DMS153 treated with DMSO at 0.1 percent for 48 hours (cell line): Measurements from ENCODE around the gene PRKRA.
"Not testable (repeated sequence)": the region's sequence is repeated elsewhere in the genome, so short reads cannot be mapped to it uniquely, and the experiment has no call there.

ENCODE experiments used
- DNase-seq: peaks from one replicate; lab custom pipeline; 2025; ENCODE audit not compliant: unreplicated experiment; lab: John Stamatoyannopoulos, UW

The PRKRA gene

DNA sequence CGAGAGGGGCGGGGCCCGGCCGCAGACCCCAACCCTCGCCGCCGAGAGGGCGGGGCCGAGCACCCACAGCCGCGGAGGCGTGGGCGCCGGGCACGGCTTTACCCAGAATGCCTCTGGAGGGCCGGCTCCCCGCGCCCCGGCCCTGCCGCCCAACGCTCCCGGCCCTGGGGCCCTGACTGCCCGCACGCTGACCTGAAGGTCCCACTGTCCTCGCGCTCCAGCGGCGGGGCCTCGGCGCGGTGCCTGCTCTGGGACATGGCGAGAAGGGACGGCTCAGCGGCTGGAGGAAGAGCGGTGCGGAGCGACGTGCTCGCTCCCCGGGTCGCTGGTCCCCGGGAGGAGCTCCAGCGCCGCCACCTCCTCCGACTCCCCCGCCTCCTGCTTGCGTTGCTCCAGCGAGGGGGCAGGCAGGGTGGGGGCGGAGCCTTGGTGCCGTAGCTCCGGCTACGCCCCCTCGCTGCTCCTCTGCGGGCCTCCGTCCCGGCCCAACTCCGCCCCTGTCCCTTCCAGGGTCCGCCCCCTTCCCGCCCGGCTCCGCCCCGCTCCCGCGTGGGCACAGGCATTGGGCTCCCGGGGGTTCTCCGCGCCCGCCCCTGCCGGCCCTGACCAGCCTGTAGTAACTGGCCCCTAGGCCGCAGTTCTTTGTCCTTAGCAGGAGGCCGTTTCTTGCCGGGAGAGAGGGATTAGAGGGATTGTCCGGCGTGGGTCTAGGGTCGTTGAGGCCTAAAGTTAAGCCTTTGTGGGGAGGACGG is at the start of gene PRKRA, which contains the start of gene PJVK:
Gene PRKRA, minus strand, starts transcription at position 402 of the 752 bp plus-strand sequence. Its CDS starts 145 bp downstream, at position 257.
Gene PJVK, plus strand, starts transcription at position 605 of the 752 bp plus-strand sequence. CDS start 2,032 bp downstream, outside the sequence.
- DNase-seq = peak; percentile 94

DNA sequence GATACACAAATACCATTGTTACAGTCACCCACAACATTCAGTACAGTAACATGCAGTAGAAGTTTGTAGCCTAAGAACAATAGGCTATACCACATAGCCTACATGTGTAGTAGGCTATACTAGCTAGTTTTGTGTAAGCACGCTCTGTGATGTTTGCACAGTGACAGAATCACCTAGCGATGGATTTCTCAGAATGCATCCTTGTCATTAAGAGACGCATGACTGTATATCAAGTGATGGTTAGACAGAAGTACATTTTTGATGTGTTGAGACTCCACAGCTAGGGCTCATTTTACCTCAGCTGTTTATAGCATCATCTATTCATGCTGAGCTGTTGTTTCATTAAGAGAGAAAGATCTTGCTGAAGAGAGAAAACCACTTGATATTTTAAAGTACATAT is 48.7 kb upstream of the PRKRA start:
- DNase-seq = no peak

DNA sequence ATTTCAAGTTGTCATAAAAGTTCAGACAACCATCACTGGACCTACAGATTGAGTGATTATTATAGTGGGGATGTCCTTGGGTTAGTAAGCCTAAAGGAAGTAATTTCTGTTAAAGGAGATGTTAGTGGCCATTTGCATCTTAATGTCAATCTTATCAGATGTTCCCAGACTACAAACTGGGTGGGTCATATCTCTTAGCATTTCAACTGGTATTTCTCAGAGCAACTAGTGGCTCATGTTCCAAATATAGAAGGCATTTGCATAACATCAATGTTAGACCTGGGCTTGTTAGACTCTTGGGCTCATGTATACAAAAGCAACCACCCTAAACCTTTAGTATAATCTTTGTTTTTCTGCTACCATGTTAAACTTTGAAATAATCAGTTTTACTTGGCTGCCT is 47.2 kb upstream of the PRKRA start:
- DNase-seq = no peak

DNA sequence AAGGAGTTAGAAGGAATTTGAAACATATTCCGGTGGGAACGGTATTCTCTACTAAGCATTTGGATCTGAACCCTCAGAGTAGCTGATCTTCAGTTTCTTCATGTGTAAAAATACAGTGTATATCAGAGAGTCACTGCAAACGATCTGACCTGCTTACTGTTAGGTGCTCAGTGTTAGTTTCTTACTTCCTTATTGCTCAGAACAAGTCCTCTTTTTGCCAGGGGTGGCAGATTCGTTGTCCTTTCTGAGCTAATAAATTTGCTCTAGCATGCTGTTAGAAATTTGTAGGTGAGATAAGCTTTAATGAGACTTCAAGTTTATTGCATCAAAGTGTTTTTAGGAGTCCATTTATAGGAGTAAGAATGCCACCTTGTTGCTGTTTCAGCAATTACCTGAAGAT is 45.1 kb upstream of the PRKRA start:
- DNase-seq = no peak

DNA sequence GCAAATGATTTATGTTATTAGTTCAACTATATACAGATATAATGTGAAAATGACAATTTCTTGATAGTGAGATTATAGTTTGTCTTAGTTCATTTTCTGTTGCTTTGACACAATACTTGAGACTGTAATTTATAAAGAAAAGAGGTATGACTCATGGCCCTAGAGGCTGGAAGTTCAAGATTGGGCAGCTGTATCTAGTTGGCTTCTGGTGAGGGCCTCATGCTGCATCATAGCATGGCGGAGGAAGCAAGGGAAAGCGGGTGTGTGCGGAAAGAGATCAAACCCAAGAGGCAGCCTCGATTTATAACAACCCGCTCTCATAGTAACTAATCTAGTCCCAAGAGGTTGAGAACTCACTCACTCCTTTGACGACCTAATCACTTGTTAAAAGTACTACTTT is 40.6 kb upstream of the PRKRA start:
- no peak for DNase-seq

DNA sequence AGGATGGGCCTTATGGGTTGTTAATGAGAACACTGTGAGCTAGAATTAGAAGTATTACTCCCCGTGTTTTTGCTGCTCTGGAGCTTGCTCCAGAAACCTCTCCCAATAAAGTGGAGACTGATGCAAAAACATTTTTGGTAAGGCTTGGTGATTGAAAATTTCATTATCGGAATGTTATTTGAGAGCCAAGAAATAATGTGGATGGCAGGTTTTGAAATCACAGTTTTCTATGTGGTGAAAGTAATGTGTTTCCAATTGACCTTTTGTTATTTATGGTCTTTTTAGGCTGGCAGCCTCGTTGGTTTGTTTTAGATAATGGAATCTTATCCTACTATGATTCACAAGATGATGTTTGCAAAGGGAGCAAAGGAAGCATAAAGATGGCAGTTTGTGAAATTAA is 34.4 kb upstream of the PRKRA start:
- no peak for DNase-seq

DNA sequence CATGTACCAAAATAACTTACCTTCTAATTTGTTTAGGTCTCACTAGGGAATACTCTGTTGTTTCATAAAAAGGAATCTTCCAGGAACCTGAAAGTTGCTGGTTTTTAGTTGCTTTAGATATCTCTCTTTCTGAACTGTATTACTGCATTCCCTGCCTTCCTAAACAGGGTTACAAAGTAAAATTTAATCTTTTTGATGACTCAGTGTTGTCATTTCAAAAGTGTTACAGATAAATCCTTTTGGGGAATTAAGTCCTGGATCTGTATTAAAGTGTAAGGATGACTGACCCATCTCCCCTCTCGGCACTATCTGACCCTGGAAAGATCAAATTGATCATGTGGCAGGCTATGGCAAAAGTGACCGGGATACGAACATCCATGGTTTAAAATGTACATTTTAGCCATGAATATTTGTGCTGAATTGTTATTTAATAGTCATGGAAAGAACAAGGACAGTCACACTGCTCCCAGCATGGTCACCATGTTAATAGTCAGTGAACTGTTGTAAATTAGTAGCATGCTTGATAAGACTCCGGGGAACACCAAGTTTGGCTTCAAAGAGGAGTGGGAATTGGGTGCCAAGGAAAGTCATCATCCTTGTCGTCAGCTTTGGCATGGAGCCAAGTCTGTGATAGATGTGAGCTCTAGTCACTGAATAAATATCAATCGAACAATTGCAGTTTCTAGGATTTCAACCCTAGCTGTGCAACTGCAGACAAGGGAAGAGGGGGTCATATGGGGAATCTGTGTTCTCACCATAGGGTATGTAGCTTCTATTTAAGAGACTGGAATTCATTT is 33.5 kb upstream of the PRKRA start:
- peak; percentile 53 for DNase-seq

DNA sequence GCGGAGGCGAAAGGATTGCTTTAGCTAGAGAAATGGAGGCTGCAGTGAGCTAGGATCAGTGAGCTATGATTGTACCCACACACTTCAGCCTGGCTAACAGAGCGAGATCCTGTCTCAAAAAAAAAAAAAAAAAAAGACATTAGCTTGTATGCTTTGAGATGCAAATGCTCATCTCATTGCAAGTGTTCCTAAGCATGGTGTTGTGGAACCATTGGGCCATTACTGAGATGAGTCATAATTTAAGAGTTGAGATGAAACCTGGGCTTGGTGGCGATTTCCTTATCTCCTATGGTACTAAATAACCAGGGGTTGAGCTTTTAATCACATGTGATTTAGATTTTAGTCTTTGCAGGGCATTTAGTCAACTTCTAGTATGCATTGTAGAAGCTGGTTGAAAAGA is 31.5 kb upstream of the PRKRA start:
- DNase-seq = no peak

DNA sequence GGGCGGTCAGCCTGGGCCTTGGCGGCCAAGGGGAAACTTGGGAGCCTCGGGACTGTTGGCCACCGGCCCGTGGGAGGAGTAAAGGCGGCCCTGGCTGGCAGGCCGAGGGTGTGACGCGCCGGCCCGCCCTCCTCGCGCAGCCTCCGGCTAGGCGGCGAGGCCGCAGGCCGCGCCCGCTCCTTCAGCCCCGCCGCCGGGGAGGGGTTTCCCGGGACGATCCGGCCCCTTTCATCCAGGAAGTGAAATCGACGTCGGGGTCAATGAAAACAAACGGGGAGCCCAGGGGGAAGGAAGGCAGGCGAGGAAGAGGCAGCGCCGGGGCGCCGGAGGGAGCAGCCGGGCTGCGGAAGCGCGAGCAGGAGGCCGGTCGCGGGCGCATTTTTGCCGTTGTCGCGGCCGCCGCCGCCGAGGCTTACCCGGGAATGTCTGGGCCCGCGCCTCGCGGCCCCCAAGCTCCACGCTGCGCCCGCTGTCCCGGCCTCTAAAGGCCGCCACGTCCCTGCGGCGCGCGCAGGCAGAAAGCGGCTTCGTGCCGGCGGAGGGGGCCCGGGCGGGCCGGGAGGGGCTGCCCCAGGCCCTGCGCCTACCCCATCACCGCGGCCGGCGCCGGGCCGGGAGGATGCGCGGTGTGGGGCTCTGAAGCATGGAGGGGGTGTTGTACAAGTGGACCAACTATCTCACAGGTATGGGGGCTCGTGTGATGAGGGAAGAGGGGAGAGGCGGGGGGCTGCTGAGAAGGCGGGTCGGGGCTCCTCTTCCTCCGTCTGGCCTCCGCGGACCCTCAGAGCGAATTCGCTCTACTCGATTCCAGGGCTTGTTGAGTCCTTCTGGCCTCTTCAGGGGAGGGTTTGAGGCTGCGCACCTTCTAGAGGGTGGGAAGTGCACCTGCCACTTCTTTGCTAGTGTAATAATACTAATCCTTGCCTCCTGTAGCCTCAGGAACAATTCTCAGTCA is 29.5 kb upstream of the PRKRA start, which contains the start of gene PLEKHA3:
Gene PLEKHA3, plus strand, starts transcription at position 231 of the 955 bp plus-strand sequence. Its CDS starts 413 bp downstream, at position 644.
- DNase-seq = peak; percentile 52

DNA sequence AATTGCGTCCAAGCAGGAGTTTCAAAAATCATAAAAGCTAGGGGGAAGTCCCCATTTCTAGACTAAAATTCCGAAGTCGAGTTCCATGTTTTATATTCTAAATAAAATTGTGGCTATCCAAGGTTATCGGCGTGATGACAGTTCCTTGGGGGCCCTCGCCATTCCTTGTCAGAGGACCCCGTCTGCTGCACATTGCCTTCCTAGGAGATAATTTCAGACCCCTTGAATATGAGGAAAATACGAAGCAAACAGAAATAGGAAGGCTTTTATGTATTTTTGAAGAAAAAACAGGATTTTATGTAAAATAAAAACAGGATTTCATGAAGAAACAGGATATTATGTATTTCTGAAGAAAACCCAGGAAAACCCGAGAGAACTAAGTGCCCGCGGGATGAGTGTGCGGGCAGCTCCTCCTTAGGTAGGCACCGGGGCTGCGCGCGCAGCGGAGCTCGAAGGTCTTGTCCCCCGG is 28.8 kb upstream of the PRKRA start:
- no peak for DNase-seq

DNA sequence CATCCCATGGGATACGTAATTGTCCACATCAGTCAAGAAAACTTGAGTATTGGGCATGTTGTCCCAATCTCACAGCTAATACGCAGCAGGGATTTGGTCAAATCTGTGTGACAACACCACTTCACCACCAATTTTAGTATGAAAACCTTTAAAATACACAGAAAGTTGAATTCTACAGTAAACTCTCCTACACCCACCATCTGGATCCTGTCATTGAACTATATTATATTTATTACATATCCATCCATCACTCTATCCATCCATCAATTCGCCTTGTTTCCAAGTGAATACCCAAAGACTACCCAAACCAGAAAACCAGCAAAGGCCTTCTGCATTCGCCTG is 28.3 kb upstream of the PRKRA start:
- no peak for DNase-seq

DNA sequence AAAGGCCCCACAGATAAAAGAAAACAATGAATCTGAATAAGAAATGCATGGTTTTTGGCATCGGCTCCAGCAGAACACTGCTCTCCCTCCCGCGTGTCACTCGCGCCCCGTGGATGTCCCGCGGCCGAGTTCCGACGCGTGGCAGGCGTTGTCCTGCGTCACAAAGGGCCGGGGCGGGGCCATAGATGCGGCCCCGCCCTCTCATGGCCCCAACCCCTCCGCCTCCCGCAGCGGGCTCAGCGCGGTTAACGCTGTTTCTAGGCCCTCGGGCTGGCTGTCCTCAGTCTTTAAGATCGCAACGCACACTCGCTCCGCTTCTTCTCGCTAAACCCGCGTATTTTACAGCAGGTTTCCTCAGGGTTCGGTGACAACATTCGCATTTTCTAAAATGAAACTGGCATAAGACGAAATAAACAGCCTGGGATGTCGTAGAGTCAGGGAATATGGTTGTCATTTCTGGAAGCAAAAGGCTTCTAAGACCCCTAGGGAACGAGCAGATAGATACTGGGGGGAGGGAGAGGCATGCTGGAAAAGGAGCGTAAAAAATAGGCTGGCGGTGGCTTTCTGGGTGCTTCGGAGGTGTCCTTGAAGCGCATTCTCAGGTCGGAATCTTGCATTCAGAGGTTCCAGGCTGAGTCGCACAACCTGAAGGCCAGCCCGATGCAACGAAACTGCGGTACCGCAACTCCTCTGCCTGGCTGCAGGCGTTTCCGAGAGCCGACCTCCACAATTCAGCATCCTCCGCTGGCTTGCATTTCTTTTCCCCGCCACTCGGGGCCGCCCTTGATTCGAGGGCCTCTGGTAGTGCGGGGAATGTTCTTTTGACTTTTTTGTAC is 27.7 kb upstream of the PRKRA start, which contains the start of gene FKBP7:
Gene FKBP7, minus strand, starts transcription at position 162 of the 836 bp plus-strand sequence. Its CDS starts 101 bp downstream, at position 61.
- DNase-seq = peak; percentile 83

DNA sequence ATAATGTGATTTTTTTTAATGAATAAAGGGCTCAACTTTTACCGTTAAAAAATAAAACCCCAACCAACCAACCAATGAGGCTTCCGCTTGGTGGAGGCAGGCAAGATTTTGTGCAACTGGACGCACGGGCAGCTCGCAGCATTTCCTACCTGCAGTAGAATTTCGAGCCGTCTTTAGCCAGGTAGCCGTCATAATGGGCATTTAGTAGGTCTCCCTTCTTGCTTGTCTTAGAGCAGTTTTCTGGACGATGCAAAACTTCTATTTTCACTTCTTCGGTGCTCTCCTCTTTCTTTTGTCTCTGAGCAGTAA is 27.1 kb upstream of the PRKRA start:
- no peak for DNase-seq

DNA sequence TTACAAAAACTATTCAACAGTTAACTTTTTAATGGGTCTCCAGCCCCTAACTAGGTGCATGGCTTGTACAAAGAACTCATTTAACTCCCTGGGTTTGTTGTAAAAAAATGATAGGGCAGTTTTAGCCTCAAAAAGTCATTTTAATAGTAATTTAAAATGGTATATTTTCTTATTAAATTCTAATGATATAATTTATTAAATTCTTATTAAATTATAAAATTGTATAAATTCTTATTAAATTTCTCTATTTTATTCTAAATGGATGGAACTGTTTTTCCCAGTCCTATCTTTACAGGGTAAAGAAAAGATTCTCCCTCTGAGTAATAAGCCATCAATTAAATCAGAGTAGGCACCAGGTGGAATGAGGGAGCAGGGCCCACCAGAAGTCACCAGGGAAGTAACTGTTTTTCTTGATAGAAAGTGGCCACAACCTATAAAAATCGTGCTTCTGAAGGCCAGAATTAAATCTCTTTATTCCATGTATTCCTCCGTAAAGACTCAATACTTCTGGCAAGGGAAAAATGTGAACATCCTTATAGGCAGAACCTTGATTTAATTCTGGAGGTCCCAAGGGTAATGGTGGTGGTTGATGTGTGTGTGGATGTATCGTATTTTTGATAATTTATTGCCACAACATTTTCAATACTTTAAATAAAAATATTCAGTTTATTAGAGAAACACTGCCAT is 26.6 kb upstream of the PRKRA start:
- DNase-seq = no peak

DNA sequence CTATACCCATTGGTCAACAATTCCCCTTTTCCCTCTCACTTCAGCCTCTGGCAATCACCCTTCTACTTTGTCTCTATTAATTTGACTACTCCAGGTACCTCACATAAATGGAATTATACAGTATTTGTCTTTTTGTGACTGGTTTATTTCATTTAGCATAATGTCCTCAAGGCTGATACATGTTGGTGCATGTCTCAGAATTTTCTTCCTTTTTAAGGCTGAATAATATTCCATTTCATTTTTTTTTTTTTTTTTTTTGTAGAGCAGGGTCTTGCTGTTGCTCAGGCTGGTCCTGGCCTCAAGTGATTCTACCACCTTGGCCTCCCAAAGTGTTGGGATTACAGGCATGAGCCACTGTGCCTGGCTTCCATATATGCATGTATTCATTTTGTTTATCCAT is 25.5 kb upstream of the PRKRA start:
- no peak for DNase-seq

DNA sequence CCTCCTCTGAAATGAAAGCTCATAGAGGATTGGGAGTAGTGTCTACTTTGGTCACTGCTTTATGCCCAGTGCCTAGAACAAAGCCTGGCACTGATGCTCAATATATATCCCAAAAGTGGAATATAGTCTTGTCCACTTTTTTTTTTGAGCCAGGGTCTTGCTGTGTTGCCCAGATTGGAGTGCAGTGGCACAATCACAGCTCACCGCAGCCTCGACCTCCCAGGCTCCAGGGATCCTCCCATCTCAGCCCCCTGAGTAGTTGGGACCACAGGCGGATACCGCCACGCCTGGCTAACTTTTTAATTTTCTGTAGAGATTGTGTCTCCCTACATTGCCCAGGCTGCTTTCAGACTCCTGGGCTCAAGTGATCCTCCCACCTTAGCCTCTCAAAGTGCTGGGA is 23.6 kb upstream of the PRKRA start:
- no peak for DNase-seq

DNA sequence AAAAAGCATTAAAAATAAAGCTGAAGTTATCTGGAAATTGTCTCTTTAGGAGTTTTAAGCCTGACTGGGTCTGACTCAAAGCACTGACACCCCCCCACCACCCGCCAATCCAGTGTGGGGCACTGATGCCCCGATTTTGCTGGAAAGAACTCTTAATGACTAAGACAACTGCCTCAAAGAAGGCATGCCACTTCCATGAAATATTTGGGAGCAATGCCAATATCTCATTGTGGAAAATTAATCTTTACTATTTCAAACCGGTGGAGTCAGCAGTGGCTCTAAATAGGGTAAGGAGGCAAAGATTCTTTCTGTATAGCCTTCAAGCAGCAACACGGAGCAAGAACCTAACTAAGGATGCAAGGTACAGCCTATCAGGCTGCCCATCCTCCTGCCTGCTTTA is 23.0 kb upstream of the PRKRA start:
- no peak for DNase-seq

DNA sequence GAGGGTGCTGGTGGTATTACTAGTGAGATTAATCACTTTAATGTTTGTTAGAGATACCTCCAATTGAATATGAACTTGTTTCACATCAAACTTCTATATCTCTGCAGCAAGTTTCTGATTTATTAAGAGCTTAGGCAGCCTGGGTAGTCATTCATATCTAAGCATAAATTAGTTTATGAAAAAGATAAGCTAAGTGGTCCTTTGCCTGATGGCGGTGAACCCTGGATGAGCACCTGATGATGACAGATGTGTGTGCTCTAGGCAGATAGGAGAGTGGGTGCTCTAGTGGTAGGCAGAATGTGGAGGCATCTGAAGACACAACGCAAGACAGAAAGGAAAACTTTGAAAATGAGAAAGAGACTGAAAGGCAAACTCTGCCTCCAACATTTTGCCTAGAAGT is 22.4 kb upstream of the PRKRA start:
- DNase-seq = no peak

DNA sequence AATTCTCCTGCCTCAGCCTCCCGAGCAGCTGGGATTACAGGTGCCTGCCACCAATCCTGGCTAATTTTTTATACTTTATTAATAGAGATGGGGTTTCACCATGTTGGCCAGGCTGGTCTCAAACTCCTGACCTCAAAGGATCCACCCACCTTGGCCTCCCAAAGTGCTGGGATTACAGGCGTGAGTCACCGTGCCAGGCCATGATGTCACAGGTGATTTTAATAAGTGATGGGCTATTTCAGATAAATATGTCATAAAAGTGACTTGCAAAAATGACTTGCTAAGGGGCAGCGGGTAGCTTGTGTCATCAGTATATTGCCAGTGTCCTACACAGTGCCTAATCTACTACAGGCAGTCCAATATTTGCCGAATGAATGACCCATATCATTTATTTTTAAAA is 20.3 kb upstream of the PRKRA start:
- DNase-seq = not testable (repeated sequence)
